DMS153 (cell line): ENCODE data around the gene NDFIP2.

Experiments
- DNase-seq: peaks from one replicate; lab custom pipeline; 2025; lab: John Stamatoyannopoulos, UW

The NDFIP2 gene

DNA sequence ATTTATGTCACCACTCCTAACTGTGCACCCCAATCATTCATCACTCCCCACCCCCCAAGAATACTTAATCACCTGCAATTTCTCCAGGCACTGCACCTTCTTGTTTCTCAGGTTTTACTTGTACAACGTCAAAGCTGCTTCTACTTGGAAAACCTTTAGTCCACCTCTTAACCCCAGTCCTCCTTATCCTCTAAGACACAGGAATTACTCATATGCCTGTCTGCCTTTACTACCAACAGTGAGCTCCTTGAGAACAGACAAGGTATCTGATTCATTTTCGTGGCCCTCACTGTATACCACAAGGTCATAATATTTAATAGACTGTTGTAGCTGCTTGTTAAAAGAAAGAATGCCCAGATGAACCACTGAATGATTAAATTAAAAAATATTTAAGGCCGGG lies 21.0 kb upstream of the NDFIP2 start:
- DNase-seq, result no peak

DNA sequence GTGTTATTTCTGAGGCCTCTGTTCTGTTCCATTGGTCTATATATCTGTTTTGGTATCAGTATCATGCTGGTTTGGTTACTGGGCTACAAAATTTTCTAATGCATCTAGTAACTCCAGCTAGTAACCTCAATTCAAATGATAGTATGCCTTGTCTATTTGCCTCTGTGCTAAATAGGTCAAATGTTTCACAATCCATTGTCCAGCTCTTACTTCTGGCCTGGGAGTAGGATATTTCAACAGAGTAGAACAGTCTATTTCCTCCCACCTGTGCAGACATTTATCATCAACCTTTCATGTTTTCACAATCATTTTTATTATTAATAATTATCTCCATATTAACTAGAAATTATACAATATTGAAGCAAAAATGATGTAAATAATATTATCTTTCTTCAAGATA lies 18.1 kb upstream of the NDFIP2 start:
- DNase-seq, result no peak

DNA sequence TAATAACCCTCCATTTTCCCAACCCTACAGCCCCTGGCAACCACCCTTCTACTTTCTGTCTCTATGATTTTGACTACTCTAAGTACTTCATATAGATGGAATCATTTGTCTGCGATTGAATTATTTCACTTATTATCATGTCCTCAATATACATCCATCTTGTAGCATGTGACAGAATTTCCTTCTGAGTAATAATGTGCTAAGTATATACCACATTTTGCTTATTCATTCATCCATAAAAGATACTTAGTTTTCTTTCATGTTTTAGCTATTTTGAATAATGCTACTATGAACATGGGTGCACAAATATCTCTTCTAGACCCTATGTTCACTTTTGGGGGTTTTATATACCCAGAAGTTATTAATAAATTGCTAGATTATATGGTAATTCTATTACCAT lies 17.4 kb upstream of the NDFIP2 start:
- no peak for DNase-seq

DNA sequence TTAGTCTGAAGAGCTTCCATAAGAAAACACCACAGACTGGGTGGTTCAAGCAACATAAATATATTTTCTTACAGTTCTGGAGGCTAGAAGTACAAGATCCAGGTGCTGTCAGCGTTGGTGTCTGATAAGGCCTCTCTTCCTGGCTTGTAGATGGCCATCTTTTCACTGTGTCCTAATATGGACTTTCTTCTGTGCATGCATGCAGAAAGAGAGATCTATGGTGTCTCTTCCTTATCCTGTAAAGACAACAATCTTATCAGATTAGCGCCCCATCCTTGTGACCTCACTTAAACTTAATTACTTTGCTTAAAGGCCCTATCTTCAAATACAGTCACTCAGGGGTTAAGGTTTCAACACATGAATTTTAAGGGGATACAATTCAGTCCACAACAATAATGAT lies 14.1 kb upstream of the NDFIP2 start:
- DNase-seq, result no peak

DNA sequence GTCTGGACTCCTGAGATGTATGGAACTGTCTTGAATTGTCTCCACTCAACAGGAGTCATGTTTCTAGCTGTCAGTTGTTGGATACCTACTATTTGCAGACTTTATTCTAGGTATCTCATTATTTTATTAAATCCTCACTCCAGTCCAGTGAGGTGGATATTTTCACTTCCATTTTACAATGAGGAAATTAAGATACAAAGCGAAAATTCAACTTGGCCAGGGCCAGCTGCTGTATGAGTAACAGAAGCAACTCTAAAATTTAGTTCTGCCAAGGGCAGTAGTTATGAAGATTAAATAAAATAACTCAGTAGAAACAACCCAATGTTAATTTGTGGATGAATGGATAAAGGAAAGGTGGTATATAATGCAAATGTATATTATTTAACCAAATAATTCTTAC lies 12.6 kb upstream of the NDFIP2 start:
- no peak for DNase-seq

DNA sequence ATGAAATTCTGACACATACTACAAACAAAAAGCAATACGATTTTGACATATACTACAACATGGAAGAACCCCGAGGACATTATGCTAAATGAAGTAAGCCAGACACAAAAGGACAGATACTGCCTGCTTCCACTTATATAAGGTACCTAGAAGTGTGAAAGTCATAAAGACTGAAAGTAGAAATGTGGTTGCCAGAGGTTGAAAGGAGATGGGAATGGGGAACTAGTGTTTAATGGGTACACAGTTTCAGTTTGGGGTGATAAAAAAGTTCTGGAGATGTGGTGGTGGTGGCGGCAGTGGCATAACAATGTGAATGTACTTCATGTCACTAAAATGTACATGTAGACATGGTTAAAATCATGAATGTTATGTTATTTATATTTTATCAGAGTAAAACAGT lies 12.1 kb upstream of the NDFIP2 start:
- DNase-seq, result no peak

DNA sequence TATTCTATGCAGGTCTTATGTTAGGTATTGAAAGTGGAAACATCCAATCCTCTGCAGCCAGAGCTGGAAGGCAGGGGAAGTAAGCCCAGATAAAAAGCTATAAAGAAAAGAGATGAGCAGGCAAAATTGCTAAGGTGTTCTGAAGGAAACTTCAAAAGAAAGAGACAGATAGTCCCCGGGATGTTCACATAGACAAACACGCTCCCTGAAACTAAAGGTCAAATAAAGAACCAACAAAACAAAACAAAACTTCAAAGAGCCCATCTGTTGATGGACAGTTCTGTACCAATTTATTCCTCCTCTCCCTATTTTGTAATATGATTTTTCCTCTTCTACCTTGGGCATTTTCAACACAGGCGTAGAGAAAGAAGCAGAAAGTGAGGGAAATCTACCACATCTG lies 11.3 kb upstream of the NDFIP2 start:
- no peak for DNase-seq

DNA sequence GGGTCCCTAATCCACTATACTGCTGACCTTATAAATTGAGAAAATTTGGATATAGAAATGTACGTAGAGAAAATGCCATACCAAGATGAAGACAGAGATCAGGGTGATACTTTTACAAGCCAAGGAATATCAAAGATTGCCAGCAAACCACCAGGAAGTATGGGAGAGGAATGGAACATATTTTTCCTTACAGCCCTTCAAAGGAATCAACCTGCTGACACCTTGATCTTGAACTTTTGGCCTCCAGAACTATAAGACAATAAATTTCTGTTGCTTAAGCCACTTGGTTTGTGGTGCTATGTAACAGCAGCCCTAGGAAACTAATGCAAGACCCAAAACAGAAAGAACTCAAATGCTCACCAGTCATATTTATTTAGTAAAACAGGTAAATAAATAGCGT lies 10.3 kb upstream of the NDFIP2 start:
- DNase-seq, result no peak

DNA sequence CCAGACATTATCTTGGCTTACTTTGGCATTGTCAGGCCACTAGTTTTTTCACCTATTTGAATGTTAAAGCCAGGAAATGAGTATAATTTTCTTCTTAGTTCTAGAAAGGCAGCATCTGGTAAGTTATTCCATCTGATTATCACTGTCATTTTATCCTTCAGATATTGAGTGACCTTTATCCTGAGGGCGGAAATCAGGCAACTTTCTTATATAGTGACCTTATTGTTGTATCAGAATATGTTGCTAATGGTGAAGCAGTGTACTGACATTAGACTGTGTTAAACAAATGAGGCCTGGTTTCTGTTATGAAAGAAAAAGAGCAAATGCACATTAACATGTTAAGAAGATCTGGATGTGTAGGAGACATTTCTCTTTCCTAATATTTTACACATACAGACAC lies 5.4 kb upstream of the NDFIP2 start:
- DNase-seq, result no peak

DNA sequence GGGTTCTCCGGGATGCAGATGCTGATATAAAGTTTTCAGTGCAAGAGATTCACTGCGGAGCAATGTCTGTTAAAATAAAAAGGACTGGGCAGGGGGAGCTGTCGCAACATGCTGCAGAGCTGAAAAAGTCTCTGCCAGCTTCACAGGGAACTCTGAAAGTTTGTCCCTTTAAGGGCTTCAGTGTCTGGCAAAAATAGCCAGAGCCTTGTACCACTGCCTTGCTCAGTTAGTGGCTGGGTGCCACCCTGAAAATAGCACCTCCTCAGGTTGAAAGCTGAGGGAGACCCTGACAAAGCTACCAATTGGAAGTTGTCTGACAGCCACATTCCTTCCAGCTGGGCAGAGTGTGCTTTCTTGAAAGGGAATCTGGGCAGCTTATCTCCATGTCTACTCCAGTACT lies 3.0 kb upstream of the NDFIP2 start:
- no peak for DNase-seq

DNA sequence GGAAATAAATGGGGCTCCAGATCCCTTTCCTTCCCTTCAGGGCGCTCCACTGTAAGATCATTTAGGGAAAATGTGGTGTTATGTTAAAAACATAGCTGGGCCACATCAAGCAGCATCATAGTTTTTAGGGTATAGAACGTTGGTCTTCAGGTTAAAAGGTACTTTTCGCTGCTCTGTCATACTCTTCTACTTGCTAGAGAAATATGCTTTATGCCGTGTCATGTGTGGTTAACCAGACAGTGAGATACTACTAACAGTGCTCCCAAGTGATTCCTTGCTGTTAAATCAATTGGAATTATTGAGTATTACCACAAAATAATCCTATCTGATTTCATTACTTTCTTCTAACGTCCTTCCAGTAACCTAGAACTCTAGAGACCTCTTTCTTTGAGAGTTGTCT lies 1.1 kb upstream of the NDFIP2 start:
- DNase-seq, result no peak

DNA sequence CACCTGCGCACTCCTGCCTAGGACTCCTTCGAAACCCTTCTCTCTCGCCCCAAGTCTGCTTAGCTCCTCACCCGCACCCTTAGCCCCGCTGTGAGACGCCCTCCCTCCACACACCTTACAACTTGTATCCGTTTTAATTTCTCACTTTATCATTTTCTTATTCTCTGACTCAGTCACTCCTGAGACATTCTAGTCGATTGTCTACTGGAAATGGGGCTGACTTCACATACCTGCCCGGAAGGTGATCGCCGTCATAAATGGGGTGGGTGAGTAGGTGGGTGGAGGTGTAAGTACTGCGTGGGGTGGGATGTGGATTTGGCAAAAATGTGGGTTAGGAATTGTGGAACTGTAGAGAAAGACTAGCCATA lies 714 bp downstream of the NDFIP2 start:
- no peak for DNase-seq

DNA sequence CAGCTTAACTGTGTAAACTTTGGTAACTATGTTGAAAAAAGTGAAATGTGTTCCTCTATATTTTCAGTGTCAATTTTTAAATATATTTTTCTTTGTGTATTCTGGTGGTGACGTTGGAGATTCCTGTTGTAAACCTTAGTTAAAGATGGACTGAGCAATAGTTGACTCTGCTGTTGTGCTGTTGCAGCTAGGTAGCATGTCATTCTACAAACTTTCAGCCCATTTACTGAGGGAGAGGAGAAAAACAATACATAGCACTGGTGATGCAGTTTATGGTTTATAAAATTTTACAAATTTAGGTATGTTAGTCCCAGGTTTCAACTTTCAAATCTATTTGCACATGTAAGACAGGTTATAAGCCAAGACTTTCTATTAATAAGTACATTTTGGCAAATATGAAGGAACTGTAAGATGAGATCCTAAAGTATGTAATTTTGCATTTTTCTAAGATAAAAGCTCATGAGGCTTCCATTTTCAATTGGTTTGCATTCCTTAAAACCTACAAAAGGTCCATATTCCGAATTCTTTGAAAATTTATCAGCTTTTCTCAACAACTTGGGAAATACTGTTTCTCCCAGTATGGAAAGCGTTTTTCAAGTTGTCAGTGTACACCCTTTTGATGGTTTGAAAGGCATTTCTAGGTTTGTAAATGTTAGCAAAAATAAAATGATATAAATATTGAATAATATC lies 1.5 kb downstream of the NDFIP2 start:
- no peak for DNase-seq

DNA sequence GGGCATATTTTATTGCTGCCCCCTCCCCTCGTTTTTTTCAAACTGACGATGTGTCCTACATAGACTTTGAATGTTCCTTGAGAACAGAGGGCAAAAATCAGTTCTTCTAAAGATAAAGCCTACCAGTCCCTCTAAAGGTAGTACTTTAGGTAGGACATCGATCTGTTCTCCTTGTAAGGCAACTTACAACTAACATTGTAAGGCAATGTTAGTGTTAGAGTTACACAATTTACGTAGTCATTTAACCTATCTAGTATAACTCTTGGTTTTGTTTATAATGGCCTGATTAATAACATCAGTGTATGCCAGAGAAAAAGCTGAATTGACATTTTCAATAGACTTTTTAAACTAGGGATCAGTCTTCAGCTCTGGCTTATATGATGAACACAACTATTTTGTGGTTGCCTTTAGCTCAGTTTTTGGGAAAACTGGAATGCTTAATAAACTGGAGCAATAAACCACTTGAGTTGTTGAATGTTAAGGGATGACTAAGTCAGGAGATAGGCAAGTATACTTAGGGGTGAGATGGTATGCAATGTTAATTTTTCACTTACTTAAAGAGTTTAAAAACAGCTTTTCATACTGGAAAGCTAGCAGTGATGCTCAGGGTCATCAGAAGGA lies 2.2 kb downstream of the NDFIP2 start:
- no peak for DNase-seq

DNA sequence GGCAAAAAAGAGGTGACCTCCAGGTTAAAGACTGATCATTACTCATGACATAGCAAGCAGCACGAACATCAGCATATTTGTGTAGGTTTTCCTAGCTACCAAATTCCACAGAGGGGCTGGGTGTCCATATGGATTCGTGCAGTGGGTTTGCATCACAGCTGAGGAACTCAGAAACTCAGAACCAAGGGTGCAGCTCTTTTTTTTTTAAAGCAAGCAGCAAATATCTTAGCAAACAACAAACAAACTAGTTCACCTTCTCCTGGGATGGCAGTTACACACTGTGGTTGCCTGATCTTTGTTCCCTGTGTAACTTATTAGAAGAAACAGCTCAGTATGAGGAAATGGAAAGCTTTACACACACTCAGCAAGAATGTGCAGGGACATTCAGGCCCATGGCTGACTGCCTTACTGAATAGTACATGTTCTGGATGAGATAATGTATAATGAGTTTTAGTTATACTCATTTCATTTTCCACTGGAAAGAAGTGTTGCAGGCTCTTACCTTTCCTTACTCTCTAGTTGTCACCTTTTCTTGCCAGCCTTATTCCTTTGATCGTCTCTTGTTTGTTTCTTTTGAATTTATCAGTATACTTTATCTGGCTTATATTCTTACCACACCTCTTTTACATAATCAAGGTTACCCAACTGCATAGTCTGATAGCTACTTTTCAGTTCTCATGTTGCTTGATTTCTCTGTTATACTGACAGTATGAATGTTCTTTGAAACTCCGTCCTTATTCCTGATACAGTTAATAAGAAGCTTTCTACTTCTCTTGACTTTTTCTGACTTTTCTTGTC lies 4.3 kb downstream of the NDFIP2 start:
- no peak for DNase-seq

DNA sequence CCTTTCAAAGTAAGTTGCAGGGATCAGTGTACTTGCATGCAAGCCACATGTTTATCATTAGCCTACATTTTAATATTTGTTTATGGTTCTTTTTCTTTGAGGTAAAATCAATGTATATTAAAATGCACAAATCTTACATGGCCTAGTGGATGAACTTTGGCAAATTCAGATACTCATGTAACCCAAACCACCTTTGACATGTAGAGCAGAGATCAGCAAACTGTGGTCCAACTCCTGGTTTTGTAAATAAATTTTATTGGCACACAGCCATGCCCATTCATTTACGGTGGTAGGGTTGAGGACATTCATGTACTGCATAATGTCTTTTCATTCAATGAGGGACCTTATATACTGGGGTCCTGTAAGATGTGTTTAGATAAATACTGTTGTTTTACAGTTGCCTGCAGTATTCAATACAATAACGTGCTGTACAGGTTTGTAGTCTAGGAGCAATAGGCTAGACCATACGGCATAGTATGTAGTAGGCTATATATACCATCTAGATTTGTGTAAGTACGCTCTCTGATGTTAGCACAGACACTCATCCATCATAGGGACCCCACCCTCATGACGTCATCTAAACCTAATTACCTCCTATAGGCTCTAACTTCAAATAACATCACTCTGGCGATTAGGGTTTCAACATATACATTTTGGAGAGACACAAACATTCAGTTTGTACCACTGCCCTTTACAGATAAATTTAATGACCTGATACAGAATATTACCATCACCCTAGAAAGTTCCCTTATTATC lies 5.7 kb downstream of the NDFIP2 start:
- DNase-seq, result no peak

DNA sequence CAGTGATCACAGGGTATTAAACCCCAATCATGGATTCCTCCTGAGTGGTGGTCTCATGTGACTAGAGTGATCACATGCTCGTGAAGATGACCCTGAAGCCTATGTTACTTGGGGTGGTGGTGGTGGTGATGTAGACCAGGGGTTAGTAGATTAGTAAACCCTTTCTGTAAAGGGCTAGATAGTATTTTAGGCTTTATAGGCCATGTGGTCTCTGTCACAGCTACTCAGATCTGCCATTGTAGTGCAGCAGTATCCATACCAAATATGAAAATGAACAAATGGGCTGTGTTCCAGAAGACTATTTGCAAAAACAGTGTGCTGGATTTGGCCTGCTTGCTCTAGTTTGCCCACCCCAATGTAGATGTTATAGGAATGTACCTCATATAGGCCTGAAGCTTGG lies 9.4 kb downstream of the NDFIP2 start:
- no peak for DNase-seq

DNA sequence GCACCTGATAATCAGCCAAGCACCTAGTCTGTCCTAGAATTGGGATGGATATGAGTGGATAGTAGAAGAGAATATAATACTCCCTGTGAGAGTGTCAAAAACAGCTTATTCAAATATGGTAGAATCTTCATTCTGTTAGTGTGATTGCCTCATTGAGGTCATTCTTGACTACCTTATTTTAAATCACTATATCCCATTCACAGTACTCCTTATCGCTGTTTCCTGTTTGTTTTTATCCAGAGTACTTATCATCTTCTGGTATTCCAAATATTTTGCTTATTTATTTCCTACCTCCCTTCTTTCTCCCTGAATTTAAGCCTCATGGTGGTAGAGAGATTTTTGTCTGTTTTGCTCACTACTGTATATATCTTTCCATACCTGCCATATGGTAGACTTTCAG lies 9.9 kb downstream of the NDFIP2 start:
- no peak for DNase-seq

DNA sequence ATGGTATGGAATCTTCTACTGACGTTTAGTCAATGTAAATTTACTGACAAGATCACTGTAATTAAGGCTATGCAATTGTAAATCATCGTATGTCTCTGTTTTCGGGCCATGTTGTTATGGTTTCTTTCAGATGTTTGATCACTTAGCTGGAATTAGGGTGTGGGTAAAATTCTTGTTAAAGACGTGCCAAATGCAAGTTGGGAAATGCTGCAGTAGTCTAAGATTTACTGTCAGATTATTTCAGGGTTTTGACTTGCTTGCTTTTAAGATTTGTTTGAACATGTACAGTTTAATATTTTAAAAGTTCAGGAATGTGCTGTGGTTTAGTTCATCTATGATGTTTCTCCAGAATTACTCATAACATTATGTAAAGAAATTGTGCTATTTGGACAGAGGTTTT lies 10.8 kb downstream of the NDFIP2 start:
- no peak for DNase-seq

DNA sequence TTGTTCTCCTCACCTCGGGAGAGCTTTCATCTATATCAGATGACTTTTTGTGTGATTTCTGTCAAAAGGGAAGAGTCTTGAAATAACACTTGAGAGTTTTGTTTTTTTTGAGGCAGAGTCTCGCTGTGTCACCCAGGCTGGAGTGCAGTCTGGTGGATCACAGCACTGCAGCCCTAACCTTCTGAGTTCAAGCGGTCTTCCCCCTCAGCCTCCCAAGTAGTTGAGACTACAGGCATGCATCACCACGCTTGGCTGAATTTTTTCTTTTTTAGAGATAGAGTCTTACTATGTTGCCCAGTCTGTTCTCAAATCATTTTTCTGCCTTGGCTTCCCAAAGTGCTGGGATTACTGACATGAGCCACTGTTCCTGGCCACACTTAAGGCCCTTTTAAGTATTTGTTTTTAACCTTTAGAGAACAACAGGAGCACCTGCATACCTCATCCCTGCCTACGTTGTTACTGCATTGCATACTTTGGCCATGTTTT lies 11.4 kb downstream of the NDFIP2 start:
- no peak for DNase-seq

DNA sequence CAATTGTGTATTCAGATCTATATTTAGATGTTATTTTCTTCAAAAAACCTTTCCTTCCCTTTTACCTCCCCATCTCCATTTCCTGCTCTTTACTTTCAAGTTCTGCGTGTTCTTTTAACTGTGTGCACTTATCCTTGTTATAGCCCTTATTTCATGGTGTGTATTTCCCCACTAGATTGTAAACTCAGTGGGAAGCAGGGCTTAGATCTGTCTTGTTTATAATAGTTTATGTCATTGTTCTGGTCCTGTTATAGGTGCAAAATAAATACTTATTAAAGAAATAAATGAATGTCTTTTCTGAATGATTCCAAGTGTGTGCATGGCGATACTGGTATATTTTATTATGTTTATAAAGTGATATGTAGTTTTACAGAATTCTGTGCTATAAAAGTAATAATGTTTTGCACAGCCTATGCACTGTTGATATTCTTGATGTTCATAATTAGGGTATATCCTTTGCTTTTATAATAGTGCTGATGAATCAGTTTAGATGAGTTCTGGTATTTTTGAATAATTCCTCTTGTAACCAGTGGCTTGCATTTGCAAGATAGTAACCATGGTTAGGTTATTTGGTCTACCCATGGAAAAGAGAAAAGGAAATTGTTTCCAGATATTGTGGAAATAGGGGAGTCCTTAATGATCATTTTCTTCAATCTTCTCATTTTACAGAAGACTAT lies 12.1 kb downstream of the NDFIP2 start:
- DNase-seq, result no peak

DNA sequence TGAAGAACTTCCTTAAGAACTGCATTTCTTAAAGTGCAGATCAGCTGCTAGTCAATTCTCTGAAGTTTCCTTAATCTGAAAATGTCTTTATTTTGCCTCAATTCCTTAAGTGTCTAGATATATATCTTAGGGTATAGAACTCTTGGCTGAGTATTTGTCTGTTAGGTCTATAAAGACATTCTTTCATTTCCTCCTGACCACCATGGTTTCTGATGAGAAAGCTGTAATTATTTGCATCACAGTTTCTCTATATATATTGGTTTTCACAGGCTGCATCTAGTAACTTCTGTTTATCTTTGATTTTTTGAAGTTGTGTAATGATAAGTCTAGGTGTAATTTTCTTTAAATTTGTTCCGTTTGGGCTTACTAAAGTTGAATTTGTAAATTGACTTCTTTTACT lies 15.2 kb downstream of the NDFIP2 start:
- no peak for DNase-seq
